T1000 (cell line): ENCODE data around the gene C1orf159.

Experiments used
- DNase-seq: peaks from one replicate; lab custom pipeline; 2025; ENCODE audit warnings: mixed read lengths; lab: John Stamatoyannopoulos, UW

The C1orf159 gene

GRCh38 chr1:1038694-1039093, 77.2 kb downstream of the C1orf159 start:
- DNase-seq = no peak

GRCh38 chr1:1037366-1038327, 78.2 kb downstream of the C1orf159 start:
- DNase-seq = no peak

- DNase-seq = no peak
These were observed 80.5 kb downstream of the C1orf159 start for GRCh38 chr1:1035291-1035943.

- DNase-seq = no peak
These were observed 81.5 kb downstream of the C1orf159 start for GRCh38 chr1:1034439-1034781.

- no peak for DNase-seq
These were observed 82.0 kb downstream of the C1orf159 start for GRCh38 chr1:1033731-1034438.

DNA sequence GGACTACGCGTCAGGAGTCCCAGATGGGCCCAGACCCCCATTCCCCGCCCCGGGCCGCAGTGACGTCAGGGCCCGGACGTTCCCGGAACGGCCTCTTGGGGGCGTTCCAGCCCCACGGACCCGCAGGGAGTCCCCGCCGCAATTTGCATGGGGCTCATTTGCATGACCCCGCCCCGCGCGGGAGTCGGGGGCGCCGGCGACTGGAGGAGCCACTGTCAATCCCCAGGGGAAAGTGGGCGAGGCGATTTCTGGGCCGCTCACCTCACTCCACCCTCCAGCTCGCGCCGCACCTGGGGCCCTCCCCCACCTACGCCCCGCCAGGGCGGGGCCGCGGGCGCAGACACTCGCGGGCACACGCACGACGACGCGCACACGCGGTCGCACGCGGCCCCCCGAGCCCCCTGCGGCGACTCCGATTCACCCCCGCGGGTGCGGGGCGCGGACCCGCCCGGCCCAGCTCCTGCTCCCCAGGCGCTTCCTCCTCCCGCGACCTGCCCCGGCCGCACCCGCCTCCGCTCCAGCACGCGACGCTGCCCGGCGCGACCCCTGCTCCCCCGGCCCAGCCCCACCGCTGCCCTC, 82.8 kb downstream of the C1orf159 start:
- no peak for DNase-seq

- DNase-seq = no peak
These were observed 83.5 kb downstream of the C1orf159 start for GRCh38 chr1:1032424-1032823.
